H9 (cell line): ENCODE data around the gene TMEM131. TPM values are rescaled to one million over a fixed set of nuclear protein-coding genes. Genes with fewer than 3 reads are reported as not detected.

ENCODE experiments used
- DNase-seq: peaks from one replicate; pipeline ENCODE4 v3.0.0-alpha.2; 2017
- H2AFZ ChIP-seq: one replicate; pipeline ENCODE4 v1.6.1; 2013; ENCODE audit warnings: mild to moderate bottlenecking, low read length, control low read depth, moderate library complexity
- H2AK5ac ChIP-seq: 2 replicates; pipeline ENCODE4 v1.6.1; 2013; ENCODE audit warnings: low read length, control low read depth, mixed read lengths; ENCODE audit not compliant: insufficient read length
- H2BK120ac ChIP-seq: one replicate; pipeline ENCODE4 v1.6.1; 2013; ENCODE audit warnings: low read depth, mild to moderate bottlenecking, low read length, control low read depth, inconsistent platforms; ENCODE audit not compliant: poor library complexity, severe bottlenecking
- H2BK12ac ChIP-seq: 2 replicates; pipeline ENCODE4 v1.6.1; 2013; ENCODE audit warnings: low read length, control low read depth, mixed read lengths, low read depth; ENCODE audit not compliant: insufficient read length
- H2BK15ac ChIP-seq: 2 replicates; pipeline ENCODE4 v1.6.1; 2013; ENCODE audit warnings: low read depth, low read length, control low read depth
- H2BK20ac ChIP-seq: one replicate; pipeline ENCODE4 v1.6.1; 2013; ENCODE audit warnings: low read depth, mild to moderate bottlenecking, low read length, control low read depth, inconsistent platforms; ENCODE audit not compliant: poor library complexity, severe bottlenecking
- H2BK5ac ChIP-seq: 2 replicates; pipeline ENCODE4 v1.6.1; 2013; ENCODE audit warnings: low read length, control low read depth, mixed read lengths; ENCODE audit not compliant: insufficient read length
- H3K14ac ChIP-seq: 2 replicates; pipeline ENCODE4 v1.6.1; 2013; ENCODE audit warnings: low read length, control low read depth; ENCODE audit not compliant: insufficient read depth
- H3K18ac ChIP-seq: 2 replicates; pipeline ENCODE4 v1.6.1; 2013; ENCODE audit warnings: low read depth, mild to moderate bottlenecking, mixed read lengths, low read length, control low read depth; ENCODE audit not compliant: insufficient read length
- H3K23ac ChIP-seq: 2 replicates; pipeline ENCODE4 v1.6.1; 2013; ENCODE audit warnings: low read length, control low read depth, mixed read lengths, low read depth; ENCODE audit not compliant: insufficient read length
- H3K23me2 ChIP-seq: 2 replicates; pipeline ENCODE4 v1.6.1; 2013; ENCODE audit warnings: low read depth, mild to moderate bottlenecking, mixed read lengths, low read length, control low read depth; ENCODE audit not compliant: insufficient read length, poor library complexity, severe bottlenecking
- H3K27ac ChIP-seq: 2 replicates; pipeline ENCODE4 v1.5.1; 2013; ENCODE audit warnings: low read length, control low read depth, mixed read lengths, low read depth; ENCODE audit not compliant: insufficient read length
- H3K27me3 ChIP-seq: 2 replicates; pipeline ENCODE4 v1.6.1; 2013; ENCODE audit warnings: low read length, control low read depth, inconsistent platforms; ENCODE audit not compliant: insufficient read depth
- H3K4ac ChIP-seq: 2 replicates; pipeline ENCODE4 v1.6.1; 2013; ENCODE audit warnings: low read depth, mild to moderate bottlenecking, control low read depth, inconsistent platforms, low read length, moderate library complexity
- H3K4me1 ChIP-seq: 2 replicates; pipeline ENCODE4 v1.6.1; 2013; ENCODE audit warnings: low read length, control low read depth, inconsistent platforms; ENCODE audit not compliant: insufficient read depth
- H3K4me2 ChIP-seq: 2 replicates; pipeline ENCODE4 v1.6.1; 2013; ENCODE audit warnings: low read length, control low read depth, mixed read lengths; ENCODE audit not compliant: insufficient read length, insufficient read depth
- H3K56ac ChIP-seq: 2 replicates; pipeline ENCODE4 v1.6.1; 2013; ENCODE audit warnings: low read depth, mild to moderate bottlenecking, mixed read lengths, low read length, control low read depth; ENCODE audit not compliant: insufficient read length
- H3K79me1 ChIP-seq: 2 replicates; pipeline ENCODE4 v1.6.1; 2013; ENCODE audit warnings: low read depth, mild to moderate bottlenecking, moderate library complexity, low read length, control low read depth, inconsistent platforms; ENCODE audit not compliant: insufficient read depth, poor library complexity, severe bottlenecking
- H3K79me2 ChIP-seq: 2 replicates; pipeline ENCODE4 v1.6.1; 2013; ENCODE audit warnings: low read length, control low read depth, inconsistent platforms; ENCODE audit not compliant: insufficient read depth
- H3K9ac ChIP-seq: 2 replicates; pipeline ENCODE4 v1.6.1; 2013; ENCODE audit warnings: low read length, control low read depth, mixed read lengths; ENCODE audit not compliant: insufficient read length; ENCODE audit errors: extremely low read depth
- H3K9me3 ChIP-seq: one replicate; pipeline ENCODE4 v1.6.1; 2013; ENCODE audit warnings: low read depth, low read length, inconsistent platforms; ENCODE audit not compliant: control insufficient read depth
- H3T11ph ChIP-seq: one replicate; pipeline ENCODE4 v1.6.1; 2013; ENCODE audit warnings: mild to moderate bottlenecking, low read length, control low read depth, inconsistent platforms
- H4K20me1 ChIP-seq: one replicate; pipeline ENCODE4 v1.6.1; 2013; ENCODE audit not compliant: control insufficient read depth, insufficient read length, insufficient read depth
- H4K5ac ChIP-seq: 2 replicates; pipeline ENCODE4 v1.6.1; 2013; ENCODE audit warnings: low read depth, mild to moderate bottlenecking, mixed read lengths, low read length, control low read depth; ENCODE audit not compliant: insufficient read length
- H4K8ac ChIP-seq: replicated peaks from 2 replicates; pipeline ENCODE4 v1.6.1; 2013; ENCODE audit warnings: low read length, control low read depth, mixed read lengths, low read depth; ENCODE audit not compliant: insufficient read length
- H4K91ac ChIP-seq: 2 replicates; pipeline ENCODE4 v1.6.1; 2013; ENCODE audit warnings: low read depth, mild to moderate bottlenecking, moderate library complexity, mixed read lengths, low read length, control low read depth; ENCODE audit not compliant: insufficient read length
- H3K27ac Mint-ChIP-seq, 3 experiments: 2 replicates in 2 of 3; 3 replicates in 1 of 3; pipeline ENCODE4 v1.8.0; 2020 to 2021; ENCODE audit warnings: mixed read lengths in 3 of 3, mild to moderate bottlenecking in 1 of 3, moderate library complexity in 1 of 3
- H3K27me3 Mint-ChIP-seq: 2 replicates; pipeline ENCODE4 v1.8.0; 2021; ENCODE audit warnings: low read depth, mild to moderate bottlenecking, moderate library complexity, mixed read lengths
- H3K36me3 Mint-ChIP-seq, 3 experiments: 2 replicates in 2 of 3; 3 replicates in 1 of 3; pipeline ENCODE4 v1.8.0; 2020 to 2021; ENCODE audit warnings: low read depth in 3 of 3, mixed read lengths in 3 of 3; ENCODE audit not compliant: insufficient read depth in 1 of 3
- H3K4me1 Mint-ChIP-seq, 2 experiments: 2 replicates each; pipeline ENCODE4 v1.8.0; 2020; ENCODE audit warnings: mixed read lengths in 2 of 2
- H3K4me3 Mint-ChIP-seq, 2 experiments: 2 replicates in 1 of 2; 3 replicates in 1 of 2; pipeline ENCODE4 v1.8.0; 2020 to 2021; ENCODE audit warnings: mild to moderate bottlenecking in 2 of 2, mixed read lengths in 2 of 2, moderate library complexity in 1 of 2
- H3K9me3 Mint-ChIP-seq, 2 experiments: 2 replicates in 1 of 2; 3 replicates in 1 of 2; pipeline ENCODE4 v1.8.0; 2020; ENCODE audit warnings: mild to moderate bottlenecking in 2 of 2, mixed read lengths in 2 of 2, moderate library complexity in 1 of 2
- WGBS: extraction: QIAGEN DNeasy Blood & Tissue Kit; methylation state at CpG from one replicate; pipeline ENCODE4 v1.1.7; 2013; ENCODE audit warnings: missing lambda C conversion rate, low lambda C conversion rate, mixed read lengths; ENCODE audit not compliant: insufficient read length; ENCODE audit errors: extremely low coverage; 5-methylcytosine and 5-hydroxymethylcytosine counted together
- total RNA-seq: library from RNA; stranded (reverse); gene quantifications from 2 replicates; pipeline ENCODE4 v1.2.1, GENCODE V29; 2021
- TF ChIP-seq, protein P1 (sequence below): fragments of 200-600 bp; sonication (generic); conservative IDR thresholded peaks from 3 replicates; pipeline ENCODE4 v1.8.0; 2021; ENCODE audit warnings: antibody characterized with exemption, mild to moderate bottlenecking

Gene TMEM131
- total RNA-seq, 1 experiment from 2014 or later, result 20.9 TPM

DNA sequence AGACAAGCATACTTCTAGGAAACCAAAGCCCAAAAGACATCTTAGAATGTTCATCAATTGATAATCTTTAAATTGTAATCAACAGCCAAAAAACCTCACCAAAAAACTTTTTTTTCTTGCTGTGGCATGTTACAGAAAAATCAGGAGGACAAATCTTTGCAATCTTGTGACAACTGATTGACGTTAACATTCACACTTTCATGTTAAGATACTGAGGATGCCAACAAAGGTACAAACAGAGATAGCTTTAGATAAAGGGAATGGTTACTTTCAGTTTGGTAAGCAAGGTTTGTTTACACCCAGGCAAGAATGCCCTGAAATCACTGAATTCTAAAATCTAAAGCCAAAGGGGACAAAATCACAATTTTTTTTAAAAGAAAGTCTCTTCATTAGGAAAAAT, 190.0 kb downstream of the TMEM131 start:
- Mint-ChIP-seq H3K4me3 (no peak overlapping the region), H3K36me3 (peaks cover 0 to 14% (median 8%) of the 10 kb centered on the region in 3 experiments; a peak in 4 of 7 replicates), H3K27me3 (no peaks in the 10 kb centered on the region), H3K27ac (no peak overlapping the region), H3K4me1 (no peaks in the 10 kb centered on the region), H3K9me3 (no peaks in the 10 kb centered on the region)
- Histone ChIP-seq H2BK20ac (no peak overlapping the region), H4K91ac (no peak overlapping the region), H3K9ac (no peak overlapping the region), H3K56ac (no peak overlapping the region), H3K27me3 (no peaks in the 10 kb centered on the region), H2AFZ (no peak overlapping the region), H2BK120ac (no peak overlapping the region), H2BK5ac (no peak overlapping the region), H4K8ac (no peak overlapping the region), H4K5ac (no peak overlapping the region), H4K20me1 (no peaks in the 10 kb centered on the region), H3K4me2 (no peak overlapping the region), H3K23ac (no peak overlapping the region), H2BK12ac (no peak overlapping the region), H3K9me3 (no peaks in the 10 kb centered on the region), H3K4me1 (no peaks in the 10 kb centered on the region), H2AK5ac (no peak overlapping the region), H3T11ph (no peak overlapping the region), H3K27ac (no peak overlapping the region), H2BK15ac (no peak overlapping the region), H3K23me2 (no peaks in the 10 kb centered on the region), H3K18ac (no peak overlapping the region), H3K4ac (no peak overlapping the region), H3K14ac (no peak overlapping the region), H3K79me2 (no peaks in the 10 kb centered on the region), H3K79me1 (no peaks in the 10 kb centered on the region)
- TF ChIP-seq, protein P1, sequence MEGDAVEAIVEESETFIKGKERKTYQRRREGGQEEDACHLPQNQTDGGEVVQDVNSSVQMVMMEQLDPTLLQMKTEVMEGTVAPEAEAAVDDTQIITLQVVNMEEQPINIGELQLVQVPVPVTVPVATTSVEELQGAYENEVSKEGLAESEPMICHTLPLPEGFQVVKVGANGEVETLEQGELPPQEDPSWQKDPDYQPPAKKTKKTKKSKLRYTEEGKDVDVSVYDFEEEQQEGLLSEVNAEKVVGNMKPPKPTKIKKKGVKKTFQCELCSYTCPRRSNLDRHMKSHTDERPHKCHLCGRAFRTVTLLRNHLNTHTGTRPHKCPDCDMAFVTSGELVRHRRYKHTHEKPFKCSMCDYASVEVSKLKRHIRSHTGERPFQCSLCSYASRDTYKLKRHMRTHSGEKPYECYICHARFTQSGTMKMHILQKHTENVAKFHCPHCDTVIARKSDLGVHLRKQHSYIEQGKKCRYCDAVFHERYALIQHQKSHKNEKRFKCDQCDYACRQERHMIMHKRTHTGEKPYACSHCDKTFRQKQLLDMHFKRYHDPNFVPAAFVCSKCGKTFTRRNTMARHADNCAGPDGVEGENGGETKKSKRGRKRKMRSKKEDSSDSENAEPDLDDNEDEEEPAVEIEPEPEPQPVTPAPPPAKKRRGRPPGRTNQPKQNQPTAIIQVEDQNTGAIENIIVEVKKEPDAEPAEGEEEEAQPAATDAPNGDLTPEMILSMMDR, result no peak
- no CpG with 5 or more reads among the region's 1 CpG for WGBS
- DNase-seq, result no peak
